ENCODE results near the gene SPESP1.

SPESP1 gene

GRCh38 chr15:68986322-68986721, 56.0 kb downstream of the SPESP1 start:
- Histone ChIP-seq H3K4me3 (no peak overlapping the region), H3K27me3 (peaks cover 0 to 2% of the 10 kb centered on the region in 2 donors), H3K27ac (no peak overlapping the region), H3K4me1 (no peaks in the 10 kb centered on the region), H3K36me3 (no peaks in the 10 kb centered on the region), H3K9me3 (no peaks in the 10 kb centered on the region)
- intact Hi-C loops (cut with DNase I; ENCODE audit: low total_unique reads): no loop called here
- TF ChIP-seq, protein P1, sequence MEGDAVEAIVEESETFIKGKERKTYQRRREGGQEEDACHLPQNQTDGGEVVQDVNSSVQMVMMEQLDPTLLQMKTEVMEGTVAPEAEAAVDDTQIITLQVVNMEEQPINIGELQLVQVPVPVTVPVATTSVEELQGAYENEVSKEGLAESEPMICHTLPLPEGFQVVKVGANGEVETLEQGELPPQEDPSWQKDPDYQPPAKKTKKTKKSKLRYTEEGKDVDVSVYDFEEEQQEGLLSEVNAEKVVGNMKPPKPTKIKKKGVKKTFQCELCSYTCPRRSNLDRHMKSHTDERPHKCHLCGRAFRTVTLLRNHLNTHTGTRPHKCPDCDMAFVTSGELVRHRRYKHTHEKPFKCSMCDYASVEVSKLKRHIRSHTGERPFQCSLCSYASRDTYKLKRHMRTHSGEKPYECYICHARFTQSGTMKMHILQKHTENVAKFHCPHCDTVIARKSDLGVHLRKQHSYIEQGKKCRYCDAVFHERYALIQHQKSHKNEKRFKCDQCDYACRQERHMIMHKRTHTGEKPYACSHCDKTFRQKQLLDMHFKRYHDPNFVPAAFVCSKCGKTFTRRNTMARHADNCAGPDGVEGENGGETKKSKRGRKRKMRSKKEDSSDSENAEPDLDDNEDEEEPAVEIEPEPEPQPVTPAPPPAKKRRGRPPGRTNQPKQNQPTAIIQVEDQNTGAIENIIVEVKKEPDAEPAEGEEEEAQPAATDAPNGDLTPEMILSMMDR (IDR thresholded peaks at IDR 0.05): no peak
- DNase-seq: no peak

GRCh38 chr15:68987120-68987519, 56.8 kb downstream of the SPESP1 start:
- TF ChIP-seq, protein P1 (IDR thresholded peaks at IDR 0.05): no peak
- Histone ChIP-seq H3K36me3 (no peaks in the 10 kb centered on the region), H3K4me3 (no peak overlapping the region), H3K27me3 (peaks cover 0 to 2% of the 10 kb centered on the region in 2 donors), H3K4me1 (no peaks in the 10 kb centered on the region), H3K9me3 (no peaks in the 10 kb centered on the region), H3K27ac (no peak overlapping the region)
- intact Hi-C loops (cut with DNase I; ENCODE audit: low total_unique reads): no loop called here
- DNase-seq: no peak

GRCh38 chr15:68987676-68988075, 57.4 kb downstream of the SPESP1 start:
- intact Hi-C loops (cut with DNase I; ENCODE audit: low total_unique reads): no loop called here
- H3K27me3 ChIP-seq: peaks cover 0 to 2% of the 10 kb centered on the region in 2 donors
- no peak overlapping the region for H3K27ac ChIP-seq
- TF ChIP-seq, protein P1 (IDR thresholded peaks at IDR 0.05): no peak
- no peaks in the 10 kb centered on the region for H3K9me3 ChIP-seq
- no peak for DNase-seq
- H3K36me3 ChIP-seq: no peaks in the 10 kb centered on the region
- no peak overlapping the region for H3K4me3 ChIP-seq
- H3K4me1 ChIP-seq: no peaks in the 10 kb centered on the region

- Histone ChIP-seq H3K4me1 (peaks cover 0 to 16% (median 3%) of the 10 kb centered on the region in 4 donors), H3K27ac (no peak overlapping the region), H3K27me3 (no peaks in the 10 kb centered on the region), H3K9me3 (no peaks in the 10 kb centered on the region), H3K4me3 (no peak overlapping the region), H3K36me3 (no peaks in the 10 kb centered on the region)
- TF ChIP-seq, protein P1 (IDR thresholded peaks at IDR 0.05): no peak
- intact Hi-C loops (cut with DNase I; ENCODE audit: low total_unique reads): no loop called here
- no peak for DNase-seq
Observed at GRCh38 chr15:68989541-68990230, 59.4 kb downstream of the SPESP1 start.

- Histone ChIP-seq H3K9me3 (no peaks in the 10 kb centered on the region), H3K27ac (no peak overlapping the region), H3K36me3 (no peaks in the 10 kb centered on the region), H3K27me3 (no peaks in the 10 kb centered on the region), H3K4me3 (no peak overlapping the region), H3K4me1 (peaks cover 0 to 16% (median 3%) of the 10 kb centered on the region in 4 donors)
- intact Hi-C loops (cut with DNase I; ENCODE audit: low total_unique reads): no loop called here
- DNase-seq: no peak
- TF ChIP-seq, protein P1 (IDR thresholded peaks at IDR 0.05): no peak
Observed at GRCh38 chr15:68990231-68990991, 60.1 kb downstream of the SPESP1 start.

Measured in tibial artery (tissue), 4 donors.